MCF 10A (cell line): Measurements from ENCODE around the gene ERRFI1. TPM values are rescaled to one million over a fixed set of nuclear protein-coding genes. Genes with fewer than 3 reads are reported as not detected.

ENCODE experiments used
- BruUV-seq: library from RNA; stranded (reverse); fragments of 400-500 nt; replicated peaks from 2 replicates; lab custom pipeline; 2021; lab: Mats Ljungman, UMichigan
- CTCF ChIA-PET: fragments of 300-600 bp; sonication (Branson Sonifier 250); formaldehyde crosslinking; extraction: SDS; loops from one replicate; lab custom pipeline; 2021; ENCODE audit warnings: antibody characterized with exemption, inconsistent platforms; lab: Yijun Ruan, JAX
- POLR2A ChIA-PET: fragments of 300-600, 350-650 bp; sonication (Branson Sonifier 250); formaldehyde crosslinking; extraction: SDS; loops from one replicate; lab custom pipeline; 2020; ENCODE audit warnings: antibody characterized with exemption, inconsistent platforms; lab: Yijun Ruan, JAX
- DNase-seq: peaks from one replicate; pipeline ENCODE4 v3.0.0-alpha.2; 2018; ENCODE audit not compliant: unreplicated experiment
- H3K27ac Mint-ChIP-seq: one replicate; pipeline ENCODE4 v1.8.0; 2022; ENCODE audit warnings: mild to moderate bottlenecking, low read depth, mixed read lengths; ENCODE audit not compliant: unreplicated experiment
- H3K27me3 Mint-ChIP-seq: one replicate; pipeline ENCODE4 v1.8.0; 2022; ENCODE audit warnings: mixed read lengths; ENCODE audit not compliant: insufficient read depth, unreplicated experiment
- H3K36me3 Mint-ChIP-seq: one replicate; pipeline ENCODE4 v1.8.0; 2022; ENCODE audit warnings: mild to moderate bottlenecking, moderate library complexity, mixed read lengths; ENCODE audit not compliant: insufficient read depth, unreplicated experiment
- H3K4me1 Mint-ChIP-seq: one replicate; pipeline ENCODE4 v1.8.0; 2022; ENCODE audit warnings: mixed read lengths; ENCODE audit not compliant: insufficient read depth, unreplicated experiment
- H3K4me3 Mint-ChIP-seq: one replicate; pipeline ENCODE4 v1.8.0; 2022; ENCODE audit warnings: mild to moderate bottlenecking, moderate library complexity, mixed read lengths; ENCODE audit not compliant: unreplicated experiment
- H3K9me3 Mint-ChIP-seq: one replicate; pipeline ENCODE4 v1.8.0; 2022; ENCODE audit warnings: mixed read lengths; ENCODE audit not compliant: unreplicated experiment
- CTCF ChIP-seq: fragments of 200-600 bp; IDR thresholded peaks from one replicate; pipeline ENCODE4 v1.8.0; 2022; ENCODE audit warnings: antibody characterized with exemption, mild to moderate bottlenecking; ENCODE audit not compliant: unreplicated experiment
- intact Hi-C: fragments of 100-400 bp; cut with micrococcal nuclease; formaldehyde crosslinking; loops from 2 replicates; pipeline ENCODE4 v1.14.1; 2022
- total RNA-seq: library from RNA; stranded (reverse); gene quantifications from 2 replicates; pipeline ENCODE4 v1.2.3, GENCODE V29; 2022

Gene ERRFI1
- total RNA-seq, 1 experiment from 2014 or later = 111 TPM

- H3K27ac Mint-ChIP-seq = no peak overlapping the region
- no TSS peak for BruUV-seq
- POLR2A ChIA-PET = interaction anchor here (0.9 to 2.7 kb wide), 7 partner anchors 7 to 358 kb away, joined by 3 to 12 read pairs (median 3); no protein-coding TSS in a partner anchor
- H3K36me3 Mint-ChIP-seq = peaks cover 31% of the 10 kb centered on the region
- H3K4me3 Mint-ChIP-seq = no peak overlapping the region
- TF ChIP-seq CTCF = no peak
- peaks cover 15% of the 10 kb centered on the region for H3K4me1 Mint-ChIP-seq
- intact Hi-C loops = no loop called here
- peaks cover 10% of the 10 kb centered on the region for H3K9me3 Mint-ChIP-seq
- CTCF ChIA-PET = interaction anchor here (0.6 to 2.5 kb wide), 4 partner anchors 14 to 452 kb away, joined by 3 to 21 read pairs (median 4); no protein-coding TSS in a partner anchor
- DNase-seq = no peak
- no peaks in the 10 kb centered on the region for H3K27me3 Mint-ChIP-seq
Observed at GRCh38 chr1:7989762-7990428, 36.2 kb downstream of the ERRFI1 start.

GRCh38 chr1:7988576-7988975, 37.5 kb downstream of the ERRFI1 start:
- no TSS peak for BruUV-seq
- H3K4me3 Mint-ChIP-seq = no peak overlapping the region
- H3K27me3 Mint-ChIP-seq = no peaks in the 10 kb centered on the region
- peaks cover 44% of the 10 kb centered on the region for H3K36me3 Mint-ChIP-seq
- ChIA-PET CTCF (interaction anchor here (0.8 to 2.5 kb wide), 3 partner anchors 13 to 327 kb away, joined by 3 to 21 read pairs (median 12); no protein-coding TSS in a partner anchor), POLR2A (interaction anchor here (0.7 to 2.7 kb wide), 10 partner anchors 9 to 359 kb away, joined by 3 to 12 read pairs (median 4); no protein-coding TSS in a partner anchor)
- DNase-seq = no peak
- H3K9me3 Mint-ChIP-seq = peaks cover 10% of the 10 kb centered on the region
- intact Hi-C loops = no loop called here
- no peak overlapping the region for H3K27ac Mint-ChIP-seq
- H3K4me1 Mint-ChIP-seq = peaks cover 12% of the 10 kb centered on the region
- TF ChIP-seq CTCF = no peak

GRCh38 chr1:7987528-7987927, 38.6 kb downstream of the ERRFI1 start:
- POLR2A ChIA-PET = interaction anchor here (0.9 to 2.7 kb wide), 5 partner anchors 14 to 327 kb away, joined by 3 to 12 read pairs (median 7); no protein-coding TSS in a partner anchor
- BruUV-seq = no TSS peak
- Mint-ChIP-seq H3K36me3 (peaks cover 52% of the 10 kb centered on the region), H3K4me3 (no peak overlapping the region), H3K27ac (no peak overlapping the region), H3K9me3 (peaks cover 10% of the 10 kb centered on the region), H3K27me3 (no peaks in the 10 kb centered on the region), H3K4me1 (peaks cover 14% of the 10 kb centered on the region)
- intact Hi-C loops = no loop called here
- TF ChIP-seq CTCF = no peak
- CTCF ChIA-PET = interaction anchor here (0.7 to 2.2 kb wide), 3 partner anchors 12 to 364 kb away, joined by 4 to 12 read pairs (median 5); no protein-coding TSS in a partner anchor
- no peak for DNase-seq
